Stimulated activated naive CD8-positive, alpha-beta T cell treated with anti-CD3 and anti-CD28 coated beads, Interleukin-15, Interleukin-2, amounts not matched to agents 100 U/mL and 50 U/mL, for 24 hours (primary cell): Measurements from ENCODE around the gene ZNF595.
"Not testable (repeated sequence)": the region's sequence is repeated elsewhere in the genome, so short reads cannot be mapped to it uniquely, and the experiment has no call there.

Source experiments
- ATAC-seq: fragments of 150-1000 bp; cut with Tn5 transposase; one replicate; pipeline ENCODE4 v1.10.0; 2021
- DNase-seq: peaks from one replicate; pipeline ENCODE4 v3.0.0; 2021

ZNF595 gene

DNA sequence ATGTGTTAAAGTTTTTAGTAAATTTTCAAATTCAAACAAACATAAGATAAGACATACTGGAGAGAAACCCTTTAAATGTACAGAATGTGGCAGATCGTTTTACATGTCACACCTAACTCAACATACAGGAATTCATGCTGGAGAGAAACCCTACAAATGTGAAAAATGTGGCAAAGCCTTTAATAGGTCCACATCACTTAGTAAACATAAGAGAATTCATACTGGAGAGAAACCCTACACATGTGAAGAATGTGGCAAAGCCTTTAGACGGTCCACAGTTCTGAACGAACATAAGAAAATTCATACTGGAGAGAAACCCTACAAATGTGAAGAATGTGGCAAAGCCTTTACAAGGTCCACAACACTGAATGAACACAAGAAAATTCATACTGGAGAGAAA is 32.8 kb downstream of the ZNF595 start:
- DNase-seq (no peak), ATAC-seq (no peak)

DNA sequence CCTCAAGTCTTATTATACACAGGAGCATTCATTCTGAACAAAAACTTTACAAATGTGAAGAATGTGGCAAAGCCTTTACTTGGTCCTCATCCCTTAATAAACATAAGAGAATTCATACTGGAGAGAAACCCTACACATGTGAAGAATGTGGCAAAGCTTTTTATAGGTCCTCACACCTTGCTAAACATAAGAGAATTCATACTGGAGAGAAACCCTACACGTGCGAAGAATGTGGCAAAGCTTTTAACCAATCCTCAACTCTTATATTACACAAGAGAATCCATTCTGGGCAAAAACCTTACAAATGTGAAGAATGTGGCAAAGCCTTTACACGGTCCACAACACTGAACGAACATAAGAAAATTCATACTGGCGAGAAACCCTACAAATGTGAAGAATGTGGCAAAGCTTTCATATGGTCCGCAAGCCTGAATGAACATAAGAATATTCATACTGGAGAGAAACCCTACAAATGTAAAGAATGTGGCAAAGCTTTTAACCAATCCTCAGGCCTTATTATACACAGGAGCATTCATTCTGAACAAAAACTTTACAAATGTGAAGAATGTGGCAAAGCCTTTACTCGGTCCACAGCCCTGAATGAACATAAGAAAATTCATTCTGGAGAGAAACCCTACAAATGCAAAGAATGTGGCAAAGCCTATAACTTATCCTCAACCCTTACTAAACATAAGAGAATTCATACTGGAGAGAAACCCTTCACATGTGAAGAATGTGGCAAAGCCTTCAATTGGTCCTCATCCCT is 33.6 kb downstream of the ZNF595 start:
- ATAC-seq, DNase-seq: not testable (repeated sequence)

DNA sequence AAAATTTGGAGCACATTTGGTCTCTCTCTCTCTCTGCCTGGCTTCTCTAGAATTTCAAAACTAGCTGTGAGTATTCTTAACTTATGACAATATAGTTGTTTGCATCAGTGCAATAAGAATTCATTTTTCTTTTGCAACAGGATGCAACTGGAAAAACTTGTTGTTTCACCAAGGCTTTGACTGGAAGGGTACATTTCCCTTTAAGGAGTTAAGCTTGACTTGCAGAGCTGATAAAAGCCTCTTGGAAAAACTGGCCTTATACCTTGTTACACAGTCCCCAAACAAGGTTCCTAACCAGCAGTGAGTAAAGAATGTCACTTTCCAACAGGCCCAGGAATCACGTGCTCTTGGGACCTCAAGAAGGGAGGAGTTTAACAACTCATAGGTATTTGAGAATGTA is 45.3 kb downstream of the ZNF595 start:
- ATAC-seq = no peak
- DNase-seq = no peak

DNA sequence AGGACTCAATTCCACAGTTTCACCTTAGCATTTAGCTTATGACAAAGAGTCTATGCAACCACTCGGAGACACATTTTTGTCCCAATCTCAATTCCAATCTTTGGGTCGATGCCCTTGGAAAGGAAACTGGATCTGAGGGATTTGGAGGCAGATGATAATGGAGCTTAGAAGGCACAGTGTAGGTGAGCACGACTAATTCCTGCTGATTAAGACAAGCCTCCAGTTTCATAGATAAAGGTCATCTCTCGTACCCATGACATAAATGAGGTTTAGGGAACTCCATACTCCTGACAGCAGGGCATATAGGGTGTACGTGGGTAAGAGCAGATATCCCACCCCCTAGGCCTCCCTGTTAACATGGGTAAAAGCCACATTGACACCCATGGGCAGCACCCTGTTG is 46.7 kb downstream of the ZNF595 start:
- DNase-seq (no peak), ATAC-seq (no peak)

DNA sequence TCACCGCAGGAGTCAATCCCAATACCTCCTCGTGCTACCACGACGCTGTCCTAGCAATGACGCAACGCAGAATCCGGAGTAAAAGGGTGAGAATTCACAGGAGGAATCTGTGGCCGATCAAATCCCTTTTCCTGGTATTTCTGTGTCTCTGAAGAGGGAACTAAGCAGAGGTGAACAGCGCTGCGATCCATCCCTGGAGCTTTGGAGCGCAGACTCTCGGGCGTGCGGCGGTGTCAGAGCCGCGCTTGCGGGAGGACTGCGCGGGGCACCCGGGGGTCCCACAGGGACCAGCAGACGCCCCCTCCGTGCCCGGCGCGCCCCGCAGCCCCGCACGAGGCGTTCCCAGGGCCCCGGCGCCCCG is 53.9 kb downstream of the ZNF595 start:
- ATAC-seq (no peak), DNase-seq (no peak)

DNA sequence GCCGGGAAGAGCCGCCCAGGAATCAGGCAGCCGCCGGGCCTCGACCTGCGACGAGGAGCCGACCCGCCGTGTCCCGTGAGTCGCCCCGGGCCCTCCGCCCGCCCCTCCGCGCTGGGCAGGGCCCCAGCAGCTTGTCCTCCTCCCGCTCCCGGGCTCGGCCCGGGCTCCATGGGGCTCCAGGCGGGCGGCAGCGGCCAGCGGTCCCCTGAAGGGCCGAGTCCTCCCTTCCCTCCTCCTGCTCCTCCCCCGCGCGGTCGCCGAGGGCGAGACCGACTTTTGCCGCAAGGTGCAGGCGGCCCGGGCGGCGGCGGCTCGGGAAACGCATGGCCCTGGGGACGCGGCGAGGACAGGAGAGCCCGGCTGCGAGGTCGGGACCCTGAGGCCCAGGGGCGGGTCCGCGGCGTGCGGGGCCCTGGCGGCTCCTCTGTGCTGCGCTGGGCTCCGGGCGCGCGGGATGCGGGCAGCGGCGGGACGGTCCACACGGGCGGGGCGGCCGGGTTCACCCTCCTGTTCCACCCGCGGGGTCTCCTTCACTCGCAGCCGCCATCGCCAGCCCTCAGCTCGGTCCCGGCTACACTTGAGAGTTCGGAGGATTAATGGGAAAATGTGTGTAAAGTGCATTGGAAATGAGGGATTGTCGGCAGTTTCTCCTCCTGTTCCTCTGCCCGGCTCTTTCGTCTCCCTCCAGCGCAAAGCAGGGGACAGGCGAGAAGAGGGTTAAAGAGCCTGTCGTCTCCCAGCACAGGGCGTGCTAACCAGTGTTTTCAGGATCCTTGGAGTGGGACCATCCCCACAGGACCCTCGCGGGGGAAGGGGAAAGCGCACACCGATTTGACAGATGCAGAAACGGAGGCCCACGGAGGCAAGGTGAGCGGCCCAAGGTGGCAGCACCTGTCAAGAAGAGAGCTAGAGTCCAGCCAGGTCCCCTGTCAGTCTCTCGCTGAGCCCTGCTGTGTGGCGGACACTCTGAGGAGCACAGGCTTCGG is 54.6 kb downstream of the ZNF595 start:
- no peak for ATAC-seq
- DNase-seq = no peak

DNA sequence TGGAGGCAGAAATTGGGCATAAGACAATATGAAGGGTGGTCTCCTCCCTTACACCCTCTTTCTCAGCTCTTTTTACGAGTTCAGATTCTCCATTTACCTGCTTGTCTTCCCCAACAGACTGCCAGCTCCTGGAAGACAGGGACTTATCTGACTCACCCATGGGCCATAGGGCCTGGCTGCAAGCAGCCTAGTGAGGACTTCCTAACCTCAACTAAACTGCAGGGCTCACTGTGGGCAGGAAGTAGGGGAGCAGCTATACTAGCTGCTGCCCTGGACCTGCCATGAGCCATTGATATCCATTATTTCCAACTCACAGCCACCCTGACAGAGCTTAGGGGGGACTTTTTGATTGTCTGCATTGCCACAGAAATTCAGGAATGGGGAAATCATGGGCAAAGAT is 59.6 kb downstream of the ZNF595 start:
- DNase-seq = no peak

DNA sequence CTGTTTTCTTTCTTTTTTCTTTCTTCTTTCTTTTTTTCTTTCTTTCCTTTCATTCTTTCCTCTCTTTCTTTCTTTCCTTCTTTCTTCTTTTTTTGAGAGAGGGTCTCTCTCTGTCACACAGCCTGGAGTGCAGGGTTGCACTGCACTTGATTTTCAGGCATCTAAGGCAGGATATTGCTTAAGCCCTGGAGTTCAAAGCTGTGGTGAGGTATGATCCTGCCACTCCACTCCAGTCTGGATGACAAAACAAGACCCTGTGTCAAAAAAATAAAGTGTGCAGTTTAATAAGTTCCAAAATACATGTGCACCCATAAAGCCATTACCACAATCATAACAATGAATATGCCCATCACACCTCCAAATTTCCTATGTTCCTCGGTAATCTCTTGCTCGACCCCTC is 60.6 kb downstream of the ZNF595 start:
- DNase-seq = no peak

More for the DNA sequence above, 59.6 kb downstream of the ZNF595 start:
- no peak for ATAC-seq

DNA sequence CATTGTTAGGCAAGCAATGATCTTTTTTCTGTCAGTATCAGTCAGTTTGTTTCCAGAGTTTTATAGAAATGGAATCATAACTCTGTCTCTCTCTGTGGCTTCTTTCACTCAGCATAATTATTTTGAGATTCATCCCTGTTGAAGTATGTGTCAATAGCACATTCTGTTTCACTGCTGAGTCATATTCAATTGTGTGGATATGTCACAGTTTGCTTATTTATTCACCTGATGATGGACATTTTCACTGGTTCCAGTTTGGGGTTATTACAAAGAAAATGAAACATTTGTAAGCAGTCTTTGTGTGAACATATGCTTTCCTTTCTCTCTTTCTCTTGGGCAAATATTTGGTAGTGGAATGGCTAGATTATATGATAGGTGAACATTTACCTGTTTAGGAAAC is 61.0 kb downstream of the ZNF595 start:
- no peak for ATAC-seq
- no peak for DNase-seq

More for the DNA sequence above, 60.6 kb downstream of the ZNF595 start:
- ATAC-seq = no peak

DNA sequence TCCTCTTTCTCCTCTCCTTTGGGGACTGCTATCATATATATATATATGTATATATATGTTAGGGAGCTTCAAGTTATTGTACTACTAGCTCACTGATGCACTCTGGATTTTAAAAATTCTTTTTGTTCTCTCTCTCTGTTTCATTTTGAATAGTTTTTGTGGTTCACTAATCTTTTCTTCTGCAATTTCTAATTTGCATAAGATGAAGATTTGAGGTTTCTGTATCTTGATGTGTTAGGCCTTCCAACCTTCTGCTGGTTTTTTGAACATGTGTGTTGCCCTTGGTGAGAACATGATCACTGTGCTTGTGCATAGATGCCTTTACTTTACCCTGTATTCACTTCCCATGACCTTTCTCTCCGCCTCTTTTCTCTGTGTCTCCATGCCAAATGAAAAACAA is 63.4 kb downstream of the ZNF595 start:
- DNase-seq (no peak), ATAC-seq (no peak)

DNA sequence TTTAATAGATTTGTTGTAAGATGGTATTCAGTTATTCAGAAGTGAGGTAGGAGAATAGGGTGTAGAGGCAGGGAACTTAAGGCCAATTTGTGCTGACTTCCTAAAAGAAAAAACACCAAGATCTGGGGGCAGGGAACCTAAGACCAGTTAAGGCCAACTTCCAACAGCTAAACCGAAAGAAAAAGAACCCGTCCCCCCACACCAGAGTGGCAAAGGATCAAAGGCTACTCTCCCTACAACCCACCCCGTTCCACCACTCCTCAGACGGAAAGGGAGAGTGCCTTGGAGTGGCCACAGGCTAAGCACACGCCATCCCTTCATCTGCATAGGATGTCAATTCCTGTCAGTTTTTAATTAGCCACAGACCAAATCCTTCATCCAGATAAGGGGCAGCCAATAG is 67.5 kb downstream of the ZNF595 start:
- ATAC-seq = no peak
- no peak for DNase-seq

DNA sequence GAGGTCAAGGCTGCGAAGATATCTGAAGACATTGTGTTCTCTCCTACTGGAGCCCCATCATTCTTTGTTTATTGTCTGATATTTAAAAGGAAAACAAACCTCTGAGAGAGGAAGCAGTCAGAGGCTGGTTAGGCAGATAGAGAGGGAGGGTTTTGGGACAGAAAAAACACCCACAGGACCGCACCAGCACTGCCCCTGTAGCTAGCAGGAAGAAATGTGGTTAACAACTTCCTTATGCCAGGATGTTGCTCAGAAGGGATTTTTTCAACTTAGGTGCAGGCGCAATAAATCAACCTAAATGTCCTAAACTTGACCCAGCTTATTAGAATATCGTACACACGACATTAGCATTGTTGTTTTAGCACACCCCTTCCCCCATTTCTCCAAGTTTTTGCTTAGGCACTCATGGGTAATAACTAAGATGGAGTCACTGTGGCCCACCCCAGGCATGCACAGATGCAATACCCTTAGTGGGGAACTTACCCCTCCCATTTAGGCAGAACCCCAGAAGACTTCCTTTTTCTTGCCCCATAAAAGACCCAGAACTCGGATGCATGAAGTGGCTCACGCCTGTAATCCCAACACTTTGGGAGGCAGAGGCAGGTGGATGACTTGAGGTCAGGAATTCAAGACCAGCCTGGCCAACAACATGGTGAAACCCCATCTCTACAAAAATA is 68.4 kb downstream of the ZNF595 start:
- ATAC-seq (no peak), DNase-seq (no peak)

DNA sequence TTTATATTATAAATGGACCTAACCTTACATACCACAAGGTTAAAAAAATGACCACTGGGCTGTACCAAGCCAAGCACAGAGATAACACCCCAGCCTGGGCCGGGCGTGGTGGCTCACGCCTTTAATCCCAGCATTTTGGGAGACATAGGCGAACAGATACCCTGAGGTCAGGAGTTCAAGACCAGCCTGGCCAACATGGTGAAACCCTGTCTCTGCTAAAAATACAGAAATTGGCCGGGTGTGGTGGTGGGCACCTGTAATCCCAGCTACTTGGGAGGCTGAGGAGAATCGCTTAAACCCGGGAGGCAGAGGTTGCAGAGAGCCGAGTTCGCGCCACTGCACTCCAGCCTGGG is 70.8 kb downstream of the ZNF595 start:
- DNase-seq = not testable (repeated sequence)

DNA sequence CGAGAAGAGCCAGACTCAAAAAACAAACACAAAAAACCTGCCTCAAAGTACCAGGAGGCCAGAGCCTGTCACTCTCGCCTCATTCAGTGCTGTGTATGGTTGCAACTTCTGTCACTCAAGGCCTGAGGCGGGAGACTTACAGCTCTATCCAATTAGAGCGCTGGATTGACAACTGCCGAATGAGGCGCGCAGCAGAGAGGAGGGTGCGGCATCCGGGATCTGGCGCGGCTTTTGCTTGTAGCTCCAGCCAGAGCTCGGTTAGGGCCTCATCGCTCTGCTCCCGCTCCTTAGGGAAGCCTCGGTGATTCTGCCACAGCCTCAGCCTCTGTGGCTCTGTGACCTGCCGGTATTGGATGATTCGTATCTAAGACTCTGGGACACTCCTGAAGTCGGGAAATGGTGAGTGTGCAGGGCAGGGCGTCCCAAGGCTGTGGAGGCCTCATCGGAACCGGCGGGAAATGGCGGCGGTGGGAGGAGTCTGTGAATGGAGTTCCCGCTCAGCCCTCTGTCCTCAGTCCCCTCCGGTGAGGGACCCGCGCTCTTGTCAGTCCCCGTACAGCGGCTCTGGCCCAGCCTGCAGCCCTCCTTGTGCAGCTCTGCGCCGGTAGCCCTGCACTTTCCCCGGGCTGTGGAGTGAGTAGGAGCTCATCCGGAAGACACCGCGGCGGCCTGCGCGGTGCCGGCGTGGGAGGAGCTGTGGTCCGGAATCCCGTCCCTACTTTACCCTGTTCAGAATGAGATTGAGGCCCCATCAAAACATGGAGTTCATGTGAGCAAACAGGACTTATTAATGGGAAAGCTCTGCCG is 71.4 kb downstream of the ZNF595 start, which contains the start of gene ZNF718:
Gene ZNF718 (plus strand): TSS at position 227 of the 807 bp plus-strand sequence. CDS start 170 bp downstream, at position 397.
- DNase-seq = peak; percentile 83
- ATAC-seq = peak; percentile 98

More for the DNA sequence above, 70.8 kb downstream of the ZNF595 start:
- ATAC-seq = not testable (repeated sequence)

DNA sequence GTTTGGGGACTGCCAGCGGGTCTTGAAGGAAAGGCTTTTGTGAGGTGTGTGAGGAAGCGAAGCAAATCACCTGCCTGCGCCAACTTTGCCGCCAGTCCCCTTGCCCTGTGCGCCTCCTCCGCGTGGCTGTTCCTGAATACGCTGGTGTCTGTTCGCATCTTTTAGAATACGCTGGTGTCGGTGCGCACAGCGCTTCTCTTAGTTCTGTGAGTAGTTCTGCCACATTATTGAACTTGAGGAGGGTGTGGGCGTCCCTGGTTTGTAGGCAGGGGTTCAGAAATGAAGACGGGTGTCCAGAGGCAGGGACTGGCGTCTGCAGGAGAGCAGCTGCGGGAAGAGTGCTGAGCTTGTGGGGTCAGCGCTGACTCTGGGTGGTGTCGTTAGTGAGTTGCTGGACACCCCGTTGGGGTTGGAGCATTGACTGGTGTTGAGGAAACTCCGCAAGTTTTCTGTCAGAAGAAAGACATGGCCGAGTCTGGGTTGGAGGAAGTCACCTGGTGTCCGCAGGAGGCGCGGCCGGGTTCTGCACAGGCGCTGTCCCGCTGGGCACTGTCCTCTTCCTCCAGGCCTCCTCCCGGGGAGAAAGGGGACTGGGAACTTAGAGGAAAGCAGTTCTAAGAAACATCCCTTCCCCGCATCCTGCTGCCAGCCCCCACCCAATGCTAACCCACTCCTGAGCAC is 72.1 kb downstream of the ZNF595 start:
- ATAC-seq (no peak), DNase-seq (peak; percentile 33)

DNA sequence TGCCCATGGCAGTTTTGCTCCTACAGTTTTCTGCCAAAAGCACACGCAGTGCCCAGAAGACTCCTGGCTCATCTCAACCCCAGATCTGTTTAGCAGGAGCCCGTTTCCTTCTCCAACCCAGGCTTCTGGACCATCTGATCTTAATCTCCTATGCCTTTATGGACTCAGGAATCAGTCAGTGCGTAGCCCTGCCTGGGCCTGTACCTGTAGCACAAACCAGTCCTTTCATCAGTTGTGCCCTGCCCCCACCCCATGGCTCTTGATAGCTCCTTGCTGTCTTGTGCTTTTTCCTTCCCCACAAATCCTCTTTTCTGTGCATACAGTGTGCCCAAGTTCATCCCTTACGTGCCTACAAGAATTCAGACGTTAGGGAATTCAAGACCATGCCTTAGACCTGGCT is 72.7 kb downstream of the ZNF595 start:
- ATAC-seq (no peak), DNase-seq (no peak)

DNA sequence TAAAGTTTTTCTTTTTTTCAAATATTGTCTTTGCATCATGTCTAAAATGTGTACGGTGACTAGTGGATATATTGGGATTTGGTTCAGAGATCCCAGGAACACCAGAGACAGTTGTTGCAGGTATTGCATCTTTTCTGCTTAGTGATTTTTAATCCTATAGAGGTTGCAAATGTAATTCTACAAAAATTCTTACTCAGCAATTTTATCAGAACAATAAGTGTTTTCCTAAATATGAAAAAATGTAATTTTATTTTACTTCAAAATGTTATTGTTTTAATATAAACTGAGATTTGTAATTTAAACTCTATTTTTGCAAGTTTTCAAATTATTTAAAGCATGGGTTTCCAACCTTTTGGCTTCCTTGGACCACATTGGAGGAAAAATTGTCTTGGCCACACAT is 79.4 kb downstream of the ZNF595 start:
- ATAC-seq (no peak), DNase-seq (no peak)
